GM12864 (cell line): ENCODE measurements around the gene GASK1A.

Source experiments
- DNase-seq: peaks from one replicate; pipeline ENCODE4 v3.0.0-alpha.2; 2011; ENCODE audit warnings: low read depth
- H3K4me3 ChIP-seq: 2 replicates; pipeline ENCODE4 v1.5.1; 2011; ENCODE audit warnings: mild to moderate bottlenecking, low read depth, low read length, control low read depth
- TF ChIP-seq, protein P1 (sequence below): IDR thresholded peaks from 2 replicates; pipeline ENCODE4 v1.5.1; 2011; ENCODE audit warnings: low read depth, mild to moderate bottlenecking, moderate library complexity, low read length, control low read depth, inconsistent platforms; ENCODE audit errors: missing control alignments

The GASK1A gene

DNA sequence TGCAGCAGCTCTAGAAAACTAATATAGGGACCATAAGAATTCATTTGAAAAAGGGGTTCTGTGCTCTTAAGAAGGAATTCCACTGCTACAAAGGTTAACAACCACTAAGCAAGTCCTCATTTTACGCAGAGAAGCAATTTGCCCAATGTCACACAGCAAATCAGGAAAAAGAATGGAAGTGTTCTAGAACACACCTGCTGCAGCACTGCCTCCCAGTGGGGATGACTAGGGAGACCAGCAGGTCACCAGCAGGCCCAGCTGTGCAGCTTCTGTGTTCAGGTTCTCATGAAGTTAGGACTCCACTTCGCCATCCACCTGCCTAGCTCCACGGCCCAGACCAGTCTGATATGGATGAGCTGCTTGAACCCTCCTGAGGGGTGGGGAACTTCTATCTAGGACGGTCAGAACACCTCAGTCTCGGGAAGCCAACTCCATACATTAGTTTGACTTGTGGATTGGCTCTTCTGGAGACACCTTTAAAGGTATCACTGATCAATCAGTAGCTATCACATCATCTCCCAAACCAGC, 108.2 kb downstream of the GASK1A start:
- no peak for DNase-seq
- TF ChIP-seq, protein P1, sequence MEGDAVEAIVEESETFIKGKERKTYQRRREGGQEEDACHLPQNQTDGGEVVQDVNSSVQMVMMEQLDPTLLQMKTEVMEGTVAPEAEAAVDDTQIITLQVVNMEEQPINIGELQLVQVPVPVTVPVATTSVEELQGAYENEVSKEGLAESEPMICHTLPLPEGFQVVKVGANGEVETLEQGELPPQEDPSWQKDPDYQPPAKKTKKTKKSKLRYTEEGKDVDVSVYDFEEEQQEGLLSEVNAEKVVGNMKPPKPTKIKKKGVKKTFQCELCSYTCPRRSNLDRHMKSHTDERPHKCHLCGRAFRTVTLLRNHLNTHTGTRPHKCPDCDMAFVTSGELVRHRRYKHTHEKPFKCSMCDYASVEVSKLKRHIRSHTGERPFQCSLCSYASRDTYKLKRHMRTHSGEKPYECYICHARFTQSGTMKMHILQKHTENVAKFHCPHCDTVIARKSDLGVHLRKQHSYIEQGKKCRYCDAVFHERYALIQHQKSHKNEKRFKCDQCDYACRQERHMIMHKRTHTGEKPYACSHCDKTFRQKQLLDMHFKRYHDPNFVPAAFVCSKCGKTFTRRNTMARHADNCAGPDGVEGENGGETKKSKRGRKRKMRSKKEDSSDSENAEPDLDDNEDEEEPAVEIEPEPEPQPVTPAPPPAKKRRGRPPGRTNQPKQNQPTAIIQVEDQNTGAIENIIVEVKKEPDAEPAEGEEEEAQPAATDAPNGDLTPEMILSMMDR: no peak

DNA sequence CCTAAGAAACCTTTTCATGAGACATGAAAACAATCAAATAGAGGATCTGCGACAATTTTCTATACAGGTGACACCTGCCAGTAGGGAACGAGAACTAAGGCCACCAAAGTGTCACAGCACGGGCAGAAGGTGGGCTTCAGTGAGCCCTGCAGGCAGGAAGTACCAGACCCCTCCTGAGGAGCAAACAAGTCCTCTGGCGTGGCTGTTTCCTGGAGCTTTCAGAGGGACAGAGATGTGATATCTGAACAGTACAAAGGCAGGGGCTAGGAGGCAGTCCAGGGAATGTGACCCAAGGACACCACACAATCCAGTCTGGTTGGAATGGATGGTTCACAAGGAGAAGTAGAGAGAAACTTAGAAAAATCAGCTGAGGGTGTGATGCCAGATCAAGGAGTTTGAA, 110.0 kb downstream of the GASK1A start:
- no peak for DNase-seq
- no peak overlapping the region for H3K4me3 ChIP-seq
- TF ChIP-seq, protein P1: no peak

More for the DNA sequence above, 108.2 kb downstream of the GASK1A start:
- H3K4me3 ChIP-seq: no peak overlapping the region

DNA sequence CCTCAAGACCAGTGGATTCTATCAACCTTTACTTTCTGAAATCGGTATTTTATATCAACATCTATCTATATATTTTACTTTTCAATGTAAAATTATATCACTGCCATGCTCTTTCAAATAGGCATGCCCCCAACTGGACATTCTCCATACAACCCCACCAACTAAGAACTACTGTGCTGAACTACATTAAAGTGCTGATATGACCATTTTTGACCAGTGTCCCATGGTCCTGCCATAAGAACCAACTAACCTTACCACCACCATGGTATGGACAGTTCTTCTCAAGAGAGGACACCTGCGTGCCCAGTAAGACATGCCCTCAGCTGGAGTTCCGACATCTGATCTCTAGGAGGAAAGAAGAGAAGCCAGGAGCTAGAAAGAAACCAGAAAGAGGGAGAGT, 111.1 kb downstream of the GASK1A start:
- no peak for DNase-seq
- TF ChIP-seq, protein P1: no peak
- H3K4me3 ChIP-seq: no peak overlapping the region

DNA sequence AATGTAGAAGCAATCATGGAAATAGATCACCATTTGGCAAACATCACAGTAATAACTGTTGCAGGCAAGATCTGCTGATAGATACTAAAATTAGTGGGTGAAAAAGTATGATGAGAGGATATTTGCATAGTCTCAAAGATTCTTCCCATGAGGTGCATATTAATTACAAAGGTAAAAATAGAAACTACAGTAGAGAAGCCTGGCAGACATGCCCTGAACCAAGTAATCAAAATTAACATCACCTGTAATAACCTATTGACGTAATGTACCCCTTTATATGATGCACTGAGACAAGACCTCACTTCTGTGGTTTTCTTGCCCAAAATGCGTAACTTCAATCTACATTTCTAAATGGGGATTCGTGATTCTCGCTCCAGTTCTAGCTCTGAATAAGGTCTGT, 112.4 kb downstream of the GASK1A start:
- H3K4me3 ChIP-seq: no peak overlapping the region
- DNase-seq: no peak
- TF ChIP-seq, protein P1: no peak

DNA sequence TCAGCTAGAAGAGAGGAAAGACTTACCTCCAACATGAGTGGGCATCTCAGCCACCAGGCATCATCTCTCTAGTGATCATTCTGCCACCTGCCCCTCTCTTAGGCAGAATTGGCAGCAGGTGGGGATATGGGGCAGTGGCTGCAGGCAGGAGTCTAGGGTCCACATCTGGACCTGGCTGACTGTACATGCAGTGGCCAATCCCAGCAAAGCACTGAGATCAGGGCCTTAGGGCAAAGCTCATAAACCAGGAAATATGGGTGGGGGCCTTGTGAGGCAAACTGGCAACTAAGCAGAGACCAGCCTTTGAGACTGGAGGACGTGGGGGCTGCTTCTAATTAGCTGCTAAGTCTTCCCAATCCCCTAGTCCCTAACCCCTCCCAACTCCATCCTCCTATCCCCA, 113.9 kb downstream of the GASK1A start:
- H3K4me3 ChIP-seq: no peak overlapping the region
- TF ChIP-seq, protein P1: no peak
- DNase-seq: no peak

DNA sequence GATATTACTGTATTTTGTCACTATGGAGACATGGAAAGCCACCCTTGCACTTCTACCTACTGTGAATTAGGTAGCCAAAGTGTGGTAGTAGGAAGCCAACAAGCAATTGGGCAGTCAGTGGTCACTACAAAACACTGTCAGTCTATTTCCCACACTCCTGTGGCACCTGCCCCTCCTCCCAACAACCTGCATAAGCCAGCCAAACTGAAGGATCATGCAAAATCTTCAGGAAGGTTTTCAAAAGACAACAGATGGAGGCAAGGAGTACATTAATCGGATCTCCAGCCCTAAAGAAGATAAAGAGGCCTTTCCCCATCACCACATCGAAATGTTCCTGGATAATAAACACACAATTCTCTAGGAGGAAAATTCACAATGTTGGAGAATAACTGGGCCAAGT, 114.9 kb downstream of the GASK1A start:
- TF ChIP-seq, protein P1: no peak
- H3K4me3 ChIP-seq: no peak overlapping the region
- DNase-seq: no peak

DNA sequence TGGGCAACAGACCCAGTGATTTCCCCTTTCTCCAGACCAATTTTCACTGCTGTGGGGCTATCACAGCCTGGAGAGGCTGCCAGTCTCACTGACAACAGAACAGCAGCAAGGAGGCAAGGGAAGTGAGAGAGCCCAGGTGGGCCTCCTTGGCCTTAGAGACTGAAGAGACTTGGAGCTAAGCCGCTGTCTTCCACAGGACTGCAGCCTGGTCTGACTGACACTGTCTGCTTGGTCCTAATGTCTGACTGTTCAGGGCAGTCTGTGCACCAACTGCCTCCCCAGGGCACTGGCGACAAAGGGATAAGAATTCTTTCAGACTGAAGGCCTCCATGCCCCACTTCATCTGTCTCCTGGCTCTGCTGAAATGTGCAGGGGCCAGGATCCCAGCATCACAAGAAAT, 115.3 kb downstream of the GASK1A start:
- TF ChIP-seq, protein P1: no peak
- H3K4me3 ChIP-seq: no peak overlapping the region
- no peak for DNase-seq
